ENCODE measurements around the gene TH. TPM values are rescaled to one million over a fixed set of nuclear protein-coding genes. Genes with fewer than 3 reads are reported as not detected.
A peak's percentile ranks its signal among the peaks of the same experiment; 100 is the strongest.

The TH gene
- total and polyA plus RNA-seq, 10 donors: 0.13 to 1.0 (median 0.27) TPM; not detected in 6

GRCh38 chr11:2205981-2206690 is 34.5 kb upstream of the TH start:
- no peak overlapping the region for H3K4me3 ChIP-seq
- peak; percentile 27 for DNase-seq
- intact Hi-C loops (cut with DNase I; ENCODE audit: low total_unique reads): no loop called here
- H3K36me3 ChIP-seq: no peaks in the 10 kb centered on the region
- H3K27me3 ChIP-seq (replicated peaks in 1 of 7): peaks cover 0 to 33% (median 0%) of the 10 kb centered on the region in 7 donors
- 80 to 89% (median 83%) methylated on average over 9 to 12 of the region's 12 CpGs for WGBS, 5 donors
- peaks cover 0 to 4% (median 0%) of the 10 kb centered on the region in 8 donors for H3K9me3 ChIP-seq
- no peaks in the 10 kb centered on the region for H3K4me1 ChIP-seq
- H3K27ac ChIP-seq: no peak overlapping the region
- TF ChIP-seq POLR2A (IDR thresholded peaks at IDR 0.05): no peak
- no peak for TF ChIP-seq POLR2AphosphoS5 (IDR thresholded peaks at IDR 0.05)

- Histone ChIP-seq H3K4me1 (no peaks in the 10 kb centered on the region), H3K27me3 (replicated peaks in 1 of 7) (peaks cover 0 to 30% (median 0%) of the 10 kb centered on the region in 7 donors), H3K9me3 (peaks cover 0 to 10% (median 0%) of the 10 kb centered on the region in 8 donors), H3K36me3 (no peaks in the 10 kb centered on the region), H3K27ac (no peak overlapping the region), H3K4me3 (no peak overlapping the region)
- TF ChIP-seq POLR2A (IDR thresholded peaks at IDR 0.05) (no peak), CTCF (IDR thresholded peaks at IDR 0.05 in 8 of 11, conservative IDR thresholded peaks at IDR 0.05 in 3 of 11) (no peak), POLR2AphosphoS5 (IDR thresholded peaks at IDR 0.05) (no peak)
- WGBS, 5 donors: 67 to 92% (median 73%) methylated on average over 1 of the region's 1 CpG
- no peak for DNase-seq
- intact Hi-C loops (cut with DNase I; ENCODE audit: low total_unique reads): no loop called here
These were observed 33.7 kb upstream of the TH start for GRCh38 chr11:2205214-2205720.

DNA sequence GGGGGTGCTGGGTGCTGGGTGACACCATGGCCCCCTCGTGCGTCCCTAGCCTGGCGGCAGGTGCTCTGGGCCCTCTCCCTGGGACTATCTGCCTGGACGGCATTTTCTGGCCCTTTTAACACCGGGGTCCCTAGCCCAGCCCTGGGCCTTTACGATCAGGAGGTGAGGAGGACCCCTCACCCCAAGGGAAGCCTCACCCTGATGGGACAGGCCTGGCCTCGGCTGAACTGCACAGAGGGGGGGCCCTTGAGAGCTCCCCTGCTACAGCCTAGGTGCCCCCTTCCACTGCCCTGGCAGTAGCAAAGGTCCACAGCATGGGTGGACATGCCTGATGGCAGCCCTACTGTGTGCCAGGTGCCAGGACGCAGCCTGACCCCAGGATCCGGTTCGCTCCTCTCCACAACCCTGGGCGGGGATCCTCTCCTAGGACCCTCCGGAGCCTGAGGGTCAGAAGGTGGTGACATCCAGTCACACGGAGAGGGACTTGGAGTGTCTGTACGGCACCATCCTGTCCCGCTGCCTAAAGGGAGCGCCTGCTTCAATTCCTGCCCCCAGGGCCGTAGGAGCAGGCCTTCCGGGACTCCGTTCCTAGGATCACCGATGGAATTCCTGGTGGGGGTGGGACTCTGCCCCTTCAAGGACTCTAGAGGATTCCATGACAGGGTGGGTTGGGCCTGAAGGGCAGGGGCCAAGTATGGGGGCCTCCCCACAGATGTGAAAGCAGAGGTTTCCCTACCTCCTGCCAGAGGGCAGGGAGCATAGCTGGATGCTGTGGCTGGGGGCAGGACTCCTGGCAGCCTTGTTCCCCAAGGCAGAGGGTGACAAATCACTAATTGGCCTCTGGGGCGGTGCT is 33.0 kb upstream of the TH start:
- H3K36me3 ChIP-seq: no peaks in the 10 kb centered on the region
- H3K4me1 ChIP-seq: no peaks in the 10 kb centered on the region
- H3K27ac ChIP-seq: no peak overlapping the region
- peaks cover 0 to 10% (median 0%) of the 10 kb centered on the region in 8 donors for H3K9me3 ChIP-seq
- intact Hi-C loops (cut with DNase I; ENCODE audit: low total_unique reads): no loop called here
- no peak overlapping the region for H3K4me3 ChIP-seq
- peaks cover 0 to 23% (median 0%) of the 10 kb centered on the region in 7 donors for H3K27me3 ChIP-seq (replicated peaks in 1 of 7)
- 81 to 88% (median 81%) methylated on average over 18 to 21 of the region's 21 CpGs for WGBS, 5 donors
- TF ChIP-seq POLR2A (IDR thresholded peaks at IDR 0.05): no peak
- no peak for TF ChIP-seq POLR2AphosphoS5 (IDR thresholded peaks at IDR 0.05)
- no peak for TF ChIP-seq CTCF (IDR thresholded peaks at IDR 0.05 in 8 of 11, conservative IDR thresholded peaks at IDR 0.05 in 3 of 11)
- peak; percentile 51 for DNase-seq

DNA sequence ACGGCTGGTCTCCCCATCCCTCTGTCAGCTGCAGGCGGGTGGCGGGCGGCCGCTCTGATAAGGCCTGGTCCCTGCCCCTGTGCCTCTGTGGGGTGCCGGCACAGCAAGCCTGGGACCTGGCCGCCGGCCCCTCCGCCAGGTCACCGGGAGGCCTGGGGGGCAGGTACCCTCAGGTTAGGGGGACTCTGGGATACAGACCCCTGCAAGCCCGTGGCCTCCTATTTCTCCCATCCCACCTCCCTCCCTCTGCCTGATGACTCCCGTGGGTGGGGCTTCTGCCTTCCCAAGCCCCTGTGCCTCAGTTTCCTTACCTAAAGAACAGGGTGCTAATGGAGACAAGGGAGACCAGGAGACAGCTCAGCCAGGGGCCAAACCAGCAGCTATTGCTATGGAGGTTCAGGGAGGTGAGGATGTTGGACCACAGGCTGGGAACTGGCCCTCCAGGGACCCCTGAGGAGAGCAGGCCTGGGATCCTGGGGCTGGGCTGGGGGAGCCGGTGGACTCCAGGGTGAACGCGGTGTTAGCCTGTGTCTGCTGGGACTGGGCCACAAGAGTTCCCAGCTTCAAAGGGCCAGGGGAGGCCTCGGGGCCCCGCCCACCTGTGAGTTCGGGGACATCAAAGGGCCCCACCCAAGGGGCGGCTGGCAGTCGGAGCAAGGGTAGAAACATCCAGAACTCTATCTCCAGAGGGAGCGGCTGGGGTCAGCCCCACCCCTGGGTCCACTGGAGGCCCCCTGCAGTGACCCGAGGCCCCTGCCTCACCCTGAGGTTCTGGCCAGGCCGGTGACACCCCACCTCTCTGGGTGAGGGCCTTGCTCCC is 32.0 kb upstream of the TH start:
- Histone ChIP-seq H3K27ac (no peak overlapping the region), H3K4me3 (no peak overlapping the region), H3K9me3 (peaks cover 0 to 10% (median 0%) of the 10 kb centered on the region in 8 donors), H3K36me3 (no peaks in the 10 kb centered on the region), H3K4me1 (no peaks in the 10 kb centered on the region), H3K27me3 (replicated peaks in 1 of 7) (peaks cover 0 to 13% (median 0%) of the 10 kb centered on the region in 7 donors)
- no peak for TF ChIP-seq POLR2AphosphoS5 (IDR thresholded peaks at IDR 0.05)
- no peak for TF ChIP-seq CTCF (IDR thresholded peaks at IDR 0.05 in 8 of 11, conservative IDR thresholded peaks at IDR 0.05 in 3 of 11)
- no peak for TF ChIP-seq POLR2A (IDR thresholded peaks at IDR 0.05)
- WGBS, 5 donors: 87 to 96% (median 87%) methylated on average over 14 to 23 of the region's 23 CpGs
- peak; percentile 61 for DNase-seq
- intact Hi-C loops (cut with DNase I; ENCODE audit: low total_unique reads): no loop called here

All from spleen (tissue), 11 donors.